OCI-LY1 (cell line): ENCODE data around the gene PACRG.

Experiments
- H2AFZ ChIP-seq: fragments of 200-600 bp; sonication (generic), shearing (Covaris generic); 2 replicates; pipeline ENCODE4 v1.6.0; 2014; ENCODE audit warnings: antibody characterized with exemption, mild to moderate bottlenecking, low read length
- H3F3A ChIP-seq: fragments of 200-600 bp; sonication (generic), shearing (Covaris generic); 2 replicates; pipeline ENCODE4 v1.6.0; 2014; ENCODE audit warnings: mild to moderate bottlenecking, antibody characterized with exemption, low read length, moderate library complexity; ENCODE audit not compliant: insufficient read depth
- H3K27ac ChIP-seq: fragments of 200-600 bp; sonication (generic); 2 replicates; pipeline ENCODE4 v1.5.1; 2014; ENCODE audit warnings: low read length, mixed run types, mild to moderate bottlenecking, low read depth; ENCODE audit not compliant: poor library complexity, severe bottlenecking
- H3K27me3 ChIP-seq: fragments of 200-600 bp; sonication (generic); 2 replicates; pipeline ENCODE4 v1.6.0; 2014; ENCODE audit warnings: antibody characterized with exemption, mild to moderate bottlenecking, low read length, moderate library complexity; ENCODE audit not compliant: insufficient read depth
- H3K36me3 ChIP-seq: fragments of 200-600 bp; sonication (generic); 2 replicates; pipeline ENCODE4 v1.6.1; 2014; ENCODE audit warnings: mild to moderate bottlenecking, antibody characterized with exemption, low read length, moderate library complexity, mixed read lengths; ENCODE audit not compliant: insufficient read depth
- H3K4me1 ChIP-seq: fragments of 200-600 bp; sonication (generic); 2 replicates; pipeline ENCODE4 v1.5.1; 2014; ENCODE audit warnings: mild to moderate bottlenecking, low read length, moderate library complexity; ENCODE audit not compliant: insufficient read depth, severe bottlenecking
- H3K4me2 ChIP-seq: fragments of 200-600 bp; sonication (generic), shearing (Covaris generic); 2 replicates; pipeline ENCODE4 v1.6.1; 2014; ENCODE audit warnings: low read length
- H3K4me3 ChIP-seq: fragments of 200-600 bp; sonication (generic); 2 replicates; pipeline ENCODE4 v1.5.1; 2014; ENCODE audit warnings: low read length, low read depth, mild to moderate bottlenecking, mixed read lengths; ENCODE audit not compliant: poor library complexity, severe bottlenecking
- H3K79me2 ChIP-seq: fragments of 200-600 bp; shearing (Covaris generic); 2 replicates; pipeline ENCODE4 v1.6.1; 2016; ENCODE audit warnings: mixed run types, low read length, mixed read lengths; ENCODE audit not compliant: insufficient read depth
- H3K9ac ChIP-seq: fragments of 200-600 bp; sonication (generic), shearing (Covaris generic); 2 replicates; pipeline ENCODE4 v1.6.1; 2014; ENCODE audit warnings: mild to moderate bottlenecking, low read length, mixed read lengths
- H3K9me2 ChIP-seq: fragments of 200-600 bp; sonication (generic), shearing (Covaris generic); 2 replicates; pipeline ENCODE4 v1.6.1; 2014; ENCODE audit warnings: low read depth, mild to moderate bottlenecking, low read length, mixed read lengths
- H3K9me3 ChIP-seq: fragments of 200-600 bp; shearing (Covaris generic); 2 replicates; pipeline ENCODE4 v1.6.1; 2014; ENCODE audit warnings: low read length, mixed read lengths
- H4K20me1 ChIP-seq: fragments of 200-600 bp; sonication (generic), shearing (Covaris generic); 2 replicates; pipeline ENCODE4 v1.6.0; 2016; ENCODE audit warnings: mild to moderate bottlenecking, low read length; ENCODE audit not compliant: insufficient read depth
- EZH2 ChIP-seq: fragments of 200-600 bp; sonication (generic), shearing (Covaris generic); IDR thresholded peaks from 2 replicates; pipeline ENCODE4 v1.8.0; 2017; ENCODE audit warnings: borderline replicate concordance, mixed run types, mild to moderate bottlenecking, antibody characterized with exemption, low read length, moderate library complexity, mixed read lengths
- TF ChIP-seq, protein P1 (sequence below): fragments of 200-600 bp; sonication (generic), shearing (Covaris generic); IDR thresholded peaks from 2 replicates; pipeline ENCODE4 v1.5.1; 2017; ENCODE audit warnings: mild to moderate bottlenecking, antibody characterized with exemption, low read length, moderate library complexity, mixed read lengths

Gene PACRG

DNA sequence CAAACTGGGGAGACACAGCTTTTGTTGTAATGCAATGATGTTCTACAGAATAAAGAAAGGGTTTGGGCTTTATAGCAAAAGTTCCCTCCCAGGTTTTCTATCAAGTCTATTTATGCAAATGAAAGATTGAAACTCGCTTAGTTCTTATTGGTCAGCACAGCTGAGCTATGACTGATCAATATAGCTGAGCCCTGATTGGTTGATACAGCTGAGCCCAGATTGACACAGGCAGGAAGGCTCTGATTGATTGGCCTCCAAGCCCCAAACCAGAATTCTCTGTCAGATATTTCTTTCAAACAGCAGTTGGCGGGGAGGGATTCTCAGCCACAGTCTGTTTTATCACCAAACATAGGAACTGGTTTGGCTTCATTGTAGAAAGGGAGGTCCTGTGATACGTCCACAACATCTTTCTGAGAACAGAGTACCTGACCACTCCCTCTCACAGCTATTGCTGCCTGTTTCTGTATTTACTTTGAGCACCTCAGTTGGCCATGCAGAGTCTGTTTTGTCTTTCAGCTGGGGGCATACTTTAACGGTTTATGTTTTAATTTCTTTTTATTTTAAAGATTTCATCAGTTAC, 223.5 kb downstream of the PACRG start:
- no peak overlapping the region for H3K4me3 ChIP-seq
- no peaks in the 10 kb centered on the region for H3K36me3 ChIP-seq
- no peaks in the 10 kb centered on the region for H3F3A ChIP-seq
- no peak overlapping the region for H3K9ac ChIP-seq
- no peaks in the 10 kb centered on the region for H3K9me2 ChIP-seq
- H3K27me3 ChIP-seq: no peaks in the 10 kb centered on the region
- no peaks in the 10 kb centered on the region for H4K20me1 ChIP-seq
- no peak overlapping the region for H2AFZ ChIP-seq
- no peak overlapping the region for H3K27ac ChIP-seq
- no peak overlapping the region for H3K4me2 ChIP-seq
- no peaks in the 10 kb centered on the region for H3K4me1 ChIP-seq
- no peaks in the 10 kb centered on the region for H3K79me2 ChIP-seq
- H3K9me3 ChIP-seq: no peaks in the 10 kb centered on the region
- TF ChIP-seq EZH2: no peak
- TF ChIP-seq, protein P1, sequence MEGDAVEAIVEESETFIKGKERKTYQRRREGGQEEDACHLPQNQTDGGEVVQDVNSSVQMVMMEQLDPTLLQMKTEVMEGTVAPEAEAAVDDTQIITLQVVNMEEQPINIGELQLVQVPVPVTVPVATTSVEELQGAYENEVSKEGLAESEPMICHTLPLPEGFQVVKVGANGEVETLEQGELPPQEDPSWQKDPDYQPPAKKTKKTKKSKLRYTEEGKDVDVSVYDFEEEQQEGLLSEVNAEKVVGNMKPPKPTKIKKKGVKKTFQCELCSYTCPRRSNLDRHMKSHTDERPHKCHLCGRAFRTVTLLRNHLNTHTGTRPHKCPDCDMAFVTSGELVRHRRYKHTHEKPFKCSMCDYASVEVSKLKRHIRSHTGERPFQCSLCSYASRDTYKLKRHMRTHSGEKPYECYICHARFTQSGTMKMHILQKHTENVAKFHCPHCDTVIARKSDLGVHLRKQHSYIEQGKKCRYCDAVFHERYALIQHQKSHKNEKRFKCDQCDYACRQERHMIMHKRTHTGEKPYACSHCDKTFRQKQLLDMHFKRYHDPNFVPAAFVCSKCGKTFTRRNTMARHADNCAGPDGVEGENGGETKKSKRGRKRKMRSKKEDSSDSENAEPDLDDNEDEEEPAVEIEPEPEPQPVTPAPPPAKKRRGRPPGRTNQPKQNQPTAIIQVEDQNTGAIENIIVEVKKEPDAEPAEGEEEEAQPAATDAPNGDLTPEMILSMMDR: no peak

DNA sequence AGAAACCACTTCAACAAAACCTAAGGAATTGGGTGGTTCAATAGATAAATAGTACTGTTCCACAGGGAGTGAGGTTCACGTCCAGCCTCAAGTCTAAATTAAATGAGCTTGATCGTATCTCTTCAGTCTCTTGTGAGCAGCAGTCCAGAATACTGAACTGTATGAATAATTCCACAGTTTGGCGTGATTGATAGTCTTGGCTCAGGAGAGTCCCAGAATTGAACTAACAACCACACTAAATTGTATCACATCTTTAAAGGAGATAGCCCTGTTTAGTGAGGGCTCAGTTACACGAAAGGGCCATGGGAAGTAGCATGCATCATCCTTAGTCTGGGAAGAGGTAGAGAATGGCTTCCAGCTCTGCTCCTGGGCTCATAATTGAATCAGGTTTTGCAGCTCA, 224.6 kb downstream of the PACRG start:
- Histone ChIP-seq H3K9me3 (no peaks in the 10 kb centered on the region), H3F3A (no peaks in the 10 kb centered on the region), H2AFZ (no peak overlapping the region), H3K27me3 (no peaks in the 10 kb centered on the region), H3K4me2 (no peak overlapping the region), H3K36me3 (no peaks in the 10 kb centered on the region), H4K20me1 (no peaks in the 10 kb centered on the region), H3K9ac (no peak overlapping the region), H3K79me2 (no peaks in the 10 kb centered on the region), H3K4me1 (no peaks in the 10 kb centered on the region), H3K27ac (no peak overlapping the region), H3K4me3 (no peak overlapping the region), H3K9me2 (no peaks in the 10 kb centered on the region)
- TF ChIP-seq, protein P1: no peak
- no peak for TF ChIP-seq EZH2

DNA sequence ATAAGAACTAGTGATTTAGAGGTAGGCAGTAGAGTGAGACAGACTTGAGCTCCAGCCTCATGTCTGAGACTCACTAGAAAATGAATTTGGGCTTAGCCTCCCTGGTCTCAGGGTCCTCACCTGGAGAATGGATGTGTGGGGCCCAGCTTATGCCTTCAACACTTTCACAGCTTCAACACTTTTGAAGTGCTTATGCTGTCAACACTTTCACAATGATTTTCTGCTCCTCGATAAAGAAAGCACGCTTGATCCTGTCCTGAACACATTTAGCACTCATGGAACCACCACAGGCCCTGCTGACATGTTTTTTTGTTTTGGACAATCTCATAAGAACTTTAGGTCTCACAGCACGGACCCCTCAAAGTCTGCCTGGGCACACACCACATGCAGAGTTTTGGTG, 229.3 kb downstream of the PACRG start:
- no peaks in the 10 kb centered on the region for H3K9me2 ChIP-seq
- no peak overlapping the region for H2AFZ ChIP-seq
- H3F3A ChIP-seq: no peaks in the 10 kb centered on the region
- no peaks in the 10 kb centered on the region for H3K27me3 ChIP-seq
- no peaks in the 10 kb centered on the region for H3K9me3 ChIP-seq
- H4K20me1 ChIP-seq: no peaks in the 10 kb centered on the region
- H3K27ac ChIP-seq: no peak overlapping the region
- no peaks in the 10 kb centered on the region for H3K36me3 ChIP-seq
- no peak overlapping the region for H3K4me2 ChIP-seq
- no peaks in the 10 kb centered on the region for H3K79me2 ChIP-seq
- no peak overlapping the region for H3K9ac ChIP-seq
- TF ChIP-seq, protein P1: no peak
- no peak for TF ChIP-seq EZH2
- H3K4me3 ChIP-seq: no peak overlapping the region
- no peaks in the 10 kb centered on the region for H3K4me1 ChIP-seq
